Middle frontal gyrus (tissue), 1 donor: Measurements from ENCODE around the gene TANGO6.
"Not testable (repeated sequence)": the region's sequence is repeated elsewhere in the genome, so short reads cannot be mapped to it uniquely, and the experiment has no call there.

Experiments used
- DNase-seq: peaks from one replicate; pipeline ENCODE4 v3.0.0-alpha.2; 2015; ENCODE audit warnings: low spot score; ENCODE audit errors: extremely low spot score

Gene TANGO6

DNA sequence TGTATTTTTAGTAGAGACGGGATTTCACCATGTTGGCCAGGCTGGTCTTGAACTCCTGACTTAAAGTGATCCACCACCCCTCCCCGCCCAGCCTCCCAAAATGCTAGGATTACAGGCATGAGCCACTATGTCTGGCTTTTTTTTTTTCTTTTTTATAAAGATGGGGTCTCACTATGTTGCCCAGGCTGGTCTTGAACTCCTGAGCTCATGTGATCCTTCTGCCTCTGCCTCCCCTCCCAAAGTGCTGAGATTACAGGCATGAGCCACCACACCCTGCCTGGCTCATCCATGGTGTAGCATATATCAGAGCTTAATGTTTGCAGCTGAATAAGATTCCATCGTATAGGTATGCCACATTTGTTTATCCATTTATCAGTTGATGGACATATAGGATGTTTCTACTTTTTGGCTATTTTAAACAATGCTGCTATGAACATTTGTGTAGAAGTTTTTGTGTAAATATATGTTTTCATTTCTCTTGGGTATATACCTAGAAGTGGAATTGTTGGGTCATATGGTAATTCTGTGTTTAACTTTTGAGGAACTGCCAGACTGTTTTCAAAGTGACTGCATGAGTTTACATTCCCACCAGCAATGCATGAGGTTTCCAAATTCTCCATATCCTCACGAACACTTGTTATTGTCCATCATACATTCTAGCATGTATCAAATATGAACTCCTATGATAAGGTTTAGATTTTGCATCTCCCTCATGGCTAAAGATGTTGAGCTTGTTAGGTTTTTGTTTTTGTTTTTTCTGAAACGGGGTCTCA is 206.5 kb downstream of the TANGO6 start:
- DNase-seq: no peak

- DNase-seq: not testable (repeated sequence)
Observed at GRCh38 chr16:69051517-69051830, 208.1 kb downstream of the TANGO6 start.

GRCh38 chr16:69055008-69055407 is 211.7 kb downstream of the TANGO6 start:
- DNase-seq: no peak

GRCh38 chr16:69055980-69056379 is 212.6 kb downstream of the TANGO6 start:
- DNase-seq: no peak

GRCh38 chr16:69056421-69056820 is 213.1 kb downstream of the TANGO6 start:
- DNase-seq: no peak

DNA sequence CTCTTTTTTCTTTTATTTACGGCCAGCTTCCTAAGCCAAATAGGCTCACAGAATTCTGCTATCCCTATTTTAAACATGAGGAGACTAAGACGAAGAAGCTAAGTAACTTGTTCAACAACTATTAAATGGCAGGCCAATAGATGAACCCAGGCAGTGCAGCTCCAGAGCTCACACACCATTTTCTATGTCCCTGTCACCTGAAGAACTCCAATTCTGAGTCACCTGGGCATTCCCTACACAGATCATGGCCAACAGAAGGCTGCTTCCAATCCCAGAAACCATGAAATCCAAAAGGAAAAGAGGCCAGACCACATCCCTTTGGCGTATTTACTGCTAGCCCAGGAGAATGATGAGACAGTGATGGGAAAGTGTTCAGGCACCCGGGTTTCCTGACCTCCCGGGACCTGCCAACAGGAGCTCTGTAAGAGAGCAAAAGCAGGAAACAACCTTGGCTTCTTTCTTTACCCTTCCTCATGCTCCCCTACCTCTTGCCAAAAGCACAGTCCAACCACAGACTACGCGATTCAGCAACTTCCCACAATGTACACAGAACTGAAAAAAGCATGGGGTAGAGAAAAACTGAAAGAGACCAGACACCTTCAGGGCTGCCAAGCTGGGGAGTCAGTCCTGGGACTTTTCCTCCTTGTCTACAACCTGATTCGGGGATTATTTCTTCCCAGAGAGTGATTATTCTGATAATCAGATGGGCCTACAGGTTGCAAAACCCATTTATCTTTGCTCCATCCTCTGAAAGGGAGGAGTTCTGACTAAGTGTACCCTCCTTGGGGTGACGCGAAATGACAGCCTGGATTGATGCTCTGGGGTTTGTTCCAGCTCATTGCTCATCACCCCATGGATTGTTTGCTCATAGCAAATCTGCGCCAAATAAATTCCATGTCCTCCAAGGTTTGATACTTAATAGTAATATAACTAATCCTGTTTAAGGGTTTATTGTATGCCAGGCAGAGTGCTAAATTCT is 214.4 kb downstream of the TANGO6 start:
- no peak for DNase-seq

- DNase-seq: not testable (repeated sequence)
Observed at GRCh38 chr16:69063491-69063890, 220.2 kb downstream of the TANGO6 start.

- DNase-seq: no peak
Observed at GRCh38 chr16:69064124-69064763, 220.9 kb downstream of the TANGO6 start.

- DNase-seq: no peak
Observed at GRCh38 chr16:69064764-69065313, 221.5 kb downstream of the TANGO6 start.

DNA sequence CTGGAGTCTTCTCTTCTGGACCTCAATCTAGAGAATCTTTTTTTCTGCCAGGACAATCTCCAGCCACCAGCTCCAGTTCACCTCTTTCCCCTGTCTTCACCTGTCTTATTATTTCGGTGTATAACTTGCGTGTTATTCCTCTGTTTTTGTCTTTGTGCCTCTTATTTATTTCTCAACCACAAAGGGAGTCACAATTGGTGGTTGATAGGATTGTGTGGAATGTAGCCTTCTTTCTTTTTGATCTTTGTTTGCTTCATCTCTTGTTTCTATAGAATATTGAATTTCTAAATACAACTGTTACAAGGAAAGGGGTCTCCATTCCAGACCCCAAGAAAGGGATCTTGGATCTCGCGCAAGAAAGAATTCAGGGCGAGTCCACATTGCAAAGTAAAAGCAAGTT is 226.2 kb downstream of the TANGO6 start:
- DNase-seq: no peak

DNA sequence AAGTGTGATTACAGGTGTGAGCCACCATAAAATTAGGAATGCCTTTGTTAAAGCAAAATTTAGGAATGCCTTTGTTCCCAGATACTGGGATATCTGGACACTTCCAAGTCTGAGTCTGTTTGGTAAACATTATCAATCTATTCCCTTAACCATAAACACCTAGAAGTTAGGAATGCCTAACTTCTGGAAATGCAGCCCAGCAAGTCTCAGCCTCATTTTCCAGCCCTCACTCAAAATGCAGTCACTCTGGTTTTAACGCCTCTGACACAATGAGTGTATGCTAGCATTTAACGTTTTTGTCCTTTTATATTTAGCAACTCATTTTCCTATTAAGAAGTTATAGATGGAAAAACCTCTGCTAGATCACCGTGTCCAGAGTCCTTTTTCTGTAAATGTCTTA is 227.7 kb downstream of the TANGO6 start:
- DNase-seq: no peak

GRCh38 chr16:69072640-69072974 is 229.3 kb downstream of the TANGO6 start:
- DNase-seq: no peak

DNA sequence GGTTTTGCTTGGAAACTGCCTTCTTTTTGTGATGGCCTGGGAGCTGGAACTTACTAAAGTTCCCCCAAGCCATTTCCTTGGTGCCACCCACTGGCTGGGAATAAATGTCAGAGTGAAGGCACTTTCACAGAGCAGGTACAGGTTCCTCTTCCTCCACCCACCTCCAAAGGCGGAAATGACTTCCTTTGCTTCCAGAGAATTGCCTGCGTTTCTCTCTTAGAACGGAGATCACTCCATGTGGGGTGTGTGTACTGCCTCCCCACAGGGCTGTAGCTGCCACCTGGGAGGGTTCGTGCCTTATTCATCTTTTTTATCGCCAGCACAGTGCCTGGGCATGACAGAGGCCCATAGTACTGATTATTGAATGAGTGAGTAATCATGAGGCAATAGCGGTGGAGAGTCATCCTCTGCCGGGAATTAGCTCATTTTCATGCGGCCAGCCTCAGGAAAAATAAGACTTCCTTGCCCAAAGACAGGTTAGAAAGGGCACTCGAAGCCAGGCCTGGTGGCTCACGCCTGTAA is 229.9 kb downstream of the TANGO6 start:
- no peak for DNase-seq

DNA sequence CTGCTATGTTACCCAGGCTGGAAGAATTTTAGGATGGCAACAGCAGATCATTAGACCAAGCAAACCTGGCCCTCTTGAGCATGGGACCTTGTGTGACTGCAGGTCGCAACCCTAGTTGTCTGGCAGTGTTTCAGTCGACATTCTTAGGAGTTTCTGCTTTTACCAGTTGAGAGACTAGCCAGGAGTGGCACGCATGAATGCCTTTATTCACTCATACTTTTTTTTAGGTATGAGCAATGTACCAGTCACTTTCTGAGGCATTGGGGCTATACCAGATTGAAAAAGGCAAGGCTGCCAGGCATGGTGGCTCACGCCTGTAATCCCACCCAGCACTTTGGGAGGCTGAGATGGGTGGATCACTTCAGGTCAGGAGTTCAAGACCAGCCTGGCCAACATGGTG is 233.9 kb downstream of the TANGO6 start:
- DNase-seq: no peak

- DNase-seq: no peak
Observed at GRCh38 chr16:69078073-69078472, 234.7 kb downstream of the TANGO6 start.

- no peak for DNase-seq
Observed at GRCh38 chr16:69079697-69080096, 236.4 kb downstream of the TANGO6 start.

GRCh38 chr16:69083306-69083941 is 240.1 kb downstream of the TANGO6 start:
- DNase-seq: no peak

DNA sequence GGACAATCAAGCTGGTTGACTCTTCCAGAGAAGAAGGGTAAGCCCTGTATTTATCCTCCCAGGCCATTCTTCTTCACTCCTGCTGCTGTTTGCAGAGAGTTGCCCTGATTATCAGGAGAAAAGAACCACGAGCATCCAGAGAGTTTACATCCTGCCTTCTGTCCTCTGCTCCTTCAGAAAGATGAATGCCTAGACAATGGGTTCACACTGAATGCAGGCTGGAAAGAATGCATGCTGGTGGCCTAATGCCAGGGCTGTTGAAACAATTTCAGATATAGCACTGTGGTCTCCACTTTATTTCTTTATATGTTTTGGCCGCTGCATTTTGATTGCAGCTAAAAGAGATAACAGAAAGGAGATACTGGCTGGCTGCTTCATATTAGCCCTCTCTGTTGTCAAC is 241.0 kb downstream of the TANGO6 start:
- DNase-seq: no peak

GRCh38 chr16:69085032-69085695 is 241.8 kb downstream of the TANGO6 start:
- no peak for DNase-seq

DNA sequence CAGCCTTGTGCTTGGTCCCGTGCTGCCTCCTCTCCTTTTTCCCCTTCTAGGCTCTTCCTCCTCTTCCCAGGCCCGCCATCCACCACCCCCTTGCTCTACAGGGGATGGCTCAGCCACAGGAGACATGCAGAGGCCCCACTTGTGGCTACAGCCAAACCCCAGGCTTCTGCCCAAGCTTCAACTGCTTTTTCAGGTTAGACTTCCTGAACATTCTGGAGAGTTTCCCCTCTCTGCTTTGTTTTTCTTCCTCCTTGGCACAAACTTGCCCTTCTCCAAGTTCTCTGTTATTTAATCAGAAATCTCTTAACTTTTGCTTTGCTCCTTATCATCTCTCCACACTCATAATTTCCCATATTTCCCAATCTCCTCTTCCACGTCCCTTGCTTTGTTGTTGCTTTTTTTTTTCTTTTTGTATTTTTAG is 243.8 kb downstream of the TANGO6 start:
- DNase-seq: no peak

- no peak for DNase-seq
Observed at GRCh38 chr16:69088684-69089083, 245.4 kb downstream of the TANGO6 start.
